ENCODE data around the gene C2orf81.

GRCh38 chr2:74375838-74376237 is 45.6 kb downstream of the C2orf81 start:
- TF ChIP-seq EZH2 (IDR thresholded peaks at IDR 0.05) (no peak), POLR2AphosphoS5 (IDR thresholded peaks at IDR 0.05; ENCODE audit: borderline replicate concordance, low read depth, low read length) (no peak), FOXP2 (optimal IDR thresholded peaks at IDR 0.05; ENCODE audit: control extremely low read depth, extremely low read length, insufficient read depth) (no peak)
